Caco-2 (cell line): ENCODE measurements around the gene PRKAR2B. TPM values are rescaled to one million over a fixed set of nuclear protein-coding genes. Genes with fewer than 3 reads are reported as not detected.

Experiments
- BruUV-seq: library from RNA; stranded (reverse); fragments of 400-500 nt; replicated peaks from 2 replicates; lab custom pipeline; 2021; lab: Mats Ljungman, UMichigan
- CTCF ChIA-PET: fragments of 300-600 bp; sonication (Branson Sonifier 250); formaldehyde crosslinking; loops from one replicate; lab custom pipeline; 2022; ENCODE audit warnings: antibody characterized with exemption; lab: Charles Lee
- POLR2A ChIA-PET: fragments of 300-600 bp; sonication (Branson Sonifier 250); formaldehyde crosslinking; loops from one replicate; lab custom pipeline; 2022; ENCODE audit warnings: antibody characterized with exemption; lab: Charles Lee
- DNase-seq, 2 experiments: peaks; one replicate each; pipeline versions ENCODE4 v3.0.0 to v3.0.0-alpha.2; 2020 to 2022
- H3K27me3 ChIP-seq: replicated peaks from 2 replicates; pipeline ENCODE4 v1.6.0; 2011; ENCODE audit warnings: low read length; ENCODE audit not compliant: control insufficient read depth, insufficient read depth
- H3K36me3 ChIP-seq: 2 replicates; pipeline ENCODE4 v1.5.1; 2011; ENCODE audit warnings: low read length; ENCODE audit not compliant: control insufficient read depth, insufficient read depth
- H3K4me1 ChIP-seq: fragments of 250-450 bp; sonication (Bioruptor Pico); 2 replicates; pipeline ENCODE4 v1.5.1; 2020; ENCODE audit warnings: mild to moderate bottlenecking
- H3K4me3 ChIP-seq: 2 replicates; pipeline ENCODE4 v1.5.1; 2011; ENCODE audit warnings: low read depth, mild to moderate bottlenecking, control low read depth, low read length
- H3K9me3 ChIP-seq: fragments of 250-450 bp; sonication (Bioruptor Pico); 2 replicates; pipeline ENCODE4 v1.5.1; 2020; ENCODE audit warnings: mild to moderate bottlenecking, moderate library complexity
- H3K27ac Mint-ChIP-seq: one replicate; pipeline ENCODE4 v1.8.0; 2022; ENCODE audit warnings: mixed read lengths; ENCODE audit not compliant: unreplicated experiment
- H3K27me3 Mint-ChIP-seq: one replicate; pipeline ENCODE4 v1.8.0; 2022; ENCODE audit warnings: mixed read lengths; ENCODE audit not compliant: insufficient read depth, unreplicated experiment
- H3K36me3 Mint-ChIP-seq: one replicate; pipeline ENCODE4 v1.8.0; 2022; ENCODE audit warnings: mild to moderate bottlenecking, mixed read lengths; ENCODE audit not compliant: insufficient read depth, unreplicated experiment
- H3K4me1 Mint-ChIP-seq: one replicate; pipeline ENCODE4 v1.8.0; 2022; ENCODE audit warnings: low read depth, mixed read lengths; ENCODE audit not compliant: unreplicated experiment
- H3K4me3 Mint-ChIP-seq: one replicate; pipeline ENCODE4 v1.8.0; 2022; ENCODE audit warnings: mild to moderate bottlenecking, moderate library complexity, mixed read lengths; ENCODE audit not compliant: unreplicated experiment
- H3K9me3 Mint-ChIP-seq: one replicate; pipeline ENCODE4 v1.8.0; 2022; ENCODE audit warnings: mixed read lengths; ENCODE audit not compliant: unreplicated experiment
- CTCF ChIP-seq, 2 experiments: fragments of 200-600 bp in 1 of 2; IDR thresholded peaks; 1 replicate in 1 of 2; 2 replicates in 1 of 2; pipeline versions ENCODE4 v1.5.1 to v1.8.0; 2011 to 2022; ENCODE audit warnings: antibody characterized with exemption in 1 of 2, control low read depth in 1 of 2, inconsistent platforms in 1 of 2, low read depth in 1 of 2, low read length in 1 of 2, mild to moderate bottlenecking in 1 of 2, moderate library complexity in 1 of 2; ENCODE audit not compliant: insufficient read depth in 1 of 2, severe bottlenecking in 1 of 2, unreplicated experiment in 1 of 2
- intact Hi-C: fragments of 100-400 bp; cut with micrococcal nuclease; formaldehyde crosslinking; loops from one replicate; pipeline ENCODE4 v1.10.0; 2022; ENCODE audit not compliant: unreplicated experiment
- total RNA-seq: library from RNA; stranded (reverse); gene quantifications from 2 replicates; pipeline ENCODE4 v1.2.3, GENCODE V29; 2022

PRKAR2B gene
- total RNA-seq, 1 experiment from 2014 or later = 0.07 TPM

- Mint-ChIP-seq H3K4me1 (no peaks in the 10 kb centered on the region), H3K27ac (no peak overlapping the region), H3K9me3 (no peaks in the 10 kb centered on the region), H3K36me3 (peaks cover 31% of the 10 kb centered on the region), H3K4me3 (no peak overlapping the region), H3K27me3 (no peaks in the 10 kb centered on the region)
- H3K4me1 ChIP-seq = no peaks in the 10 kb centered on the region
- no peaks in the 10 kb centered on the region for H3K27me3 ChIP-seq
- BruUV-seq = no TSS peak
- DNase-seq = no peak
- no peak overlapping the region for H3K4me3 ChIP-seq
- H3K36me3 ChIP-seq = no peaks in the 10 kb centered on the region; the same call in 1 of the 2 replicates
- POLR2A ChIA-PET = no interaction called here
- TF ChIP-seq CTCF (IDR thresholded peaks at IDR 0.05; ENCODE audit: insufficient read depth in 1 of 2, low read depth in 1 of 2, low read length in 1 of 2, severe bottlenecking in 1 of 2, unreplicated experiment in 1 of 2) = no peak
- CTCF ChIA-PET = no interaction called here
- intact Hi-C loops = no loop called here
- H3K9me3 ChIP-seq = no peaks in the 10 kb centered on the region
Observed at GRCh38 chr7:107206706-107207105, 162.2 kb downstream of the PRKAR2B start.

GRCh38 chr7:107207459-107207858, 163.0 kb downstream of the PRKAR2B start:
- DNase-seq = no peak
- BruUV-seq = no TSS peak
- Mint-ChIP-seq H3K27me3 (no peaks in the 10 kb centered on the region), H3K36me3 (peaks cover 26% of the 10 kb centered on the region), H3K27ac (no peak overlapping the region), H3K4me1 (no peaks in the 10 kb centered on the region), H3K4me3 (no peak overlapping the region), H3K9me3 (no peaks in the 10 kb centered on the region)
- TF ChIP-seq CTCF (IDR thresholded peaks at IDR 0.05; ENCODE audit: insufficient read depth in 1 of 2, low read depth in 1 of 2, low read length in 1 of 2, severe bottlenecking in 1 of 2, unreplicated experiment in 1 of 2) = no peak
- ChIA-PET POLR2A (no interaction called here), CTCF (no interaction called here)
- no peaks in the 10 kb centered on the region for H3K27me3 ChIP-seq
- intact Hi-C loops = no loop called here
- no peaks in the 10 kb centered on the region for H3K4me1 ChIP-seq
- H3K4me3 ChIP-seq = no peak overlapping the region
- H3K36me3 ChIP-seq = no peaks in the 10 kb centered on the region; the same call in 1 of the 2 replicates
- H3K9me3 ChIP-seq = no peaks in the 10 kb centered on the region

GRCh38 chr7:107208024-107208521, 163.6 kb downstream of the PRKAR2B start:
- Histone ChIP-seq H3K4me3 (no peak overlapping the region), H3K36me3 (no peaks in the 10 kb centered on the region; the same call in 1 of the 2 replicates), H3K27me3 (no peaks in the 10 kb centered on the region), H3K9me3 (no peaks in the 10 kb centered on the region), H3K4me1 (no peaks in the 10 kb centered on the region)
- H3K9me3 Mint-ChIP-seq = no peaks in the 10 kb centered on the region
- DNase-seq = no peak
- POLR2A ChIA-PET = no interaction called here
- no peak overlapping the region for H3K4me3 Mint-ChIP-seq
- intact Hi-C loops = no loop called here
- CTCF ChIA-PET = no interaction called here
- TF ChIP-seq CTCF (IDR thresholded peaks at IDR 0.05; ENCODE audit: insufficient read depth in 1 of 2, low read depth in 1 of 2, low read length in 1 of 2, severe bottlenecking in 1 of 2, unreplicated experiment in 1 of 2) = no peak
- H3K36me3 Mint-ChIP-seq = peaks cover 21% of the 10 kb centered on the region
- no peaks in the 10 kb centered on the region for H3K27me3 Mint-ChIP-seq
- H3K4me1 Mint-ChIP-seq = no peaks in the 10 kb centered on the region
- H3K27ac Mint-ChIP-seq = no peak overlapping the region
- BruUV-seq = no TSS peak
